Loucy (cell line): Measurements from ENCODE around the gene GMEB2.
A peak's percentile ranks its signal among the peaks of the same experiment; 100 is the strongest.
"Not testable (repeated sequence)": the region's sequence is repeated elsewhere in the genome, so short reads cannot be mapped to it uniquely, and the experiment has no call there.

Source experiments
- H2AFZ ChIP-seq: fragments of 200-600 bp; sonication (generic); 2 replicates; pipeline ENCODE4 v1.6.0; 2016; ENCODE audit warnings: antibody characterized with exemption, mild to moderate bottlenecking, low read length, moderate library complexity
- H3F3A ChIP-seq: fragments of 200-600 bp; 2 replicates; pipeline ENCODE4 v1.6.0; 2016; ENCODE audit warnings: antibody characterized with exemption, low read depth, mild to moderate bottlenecking
- H3K27me3 ChIP-seq: fragments of 200-600 bp; sonication (generic); 2 replicates; pipeline ENCODE4 v1.6.1; 2014; ENCODE audit warnings: low read length, mild to moderate bottlenecking; ENCODE audit not compliant: insufficient read depth, poor library complexity, severe bottlenecking
- H3K36me3 ChIP-seq: fragments of 200-600 bp; sonication (generic); 2 replicates; pipeline ENCODE4 v1.6.1; 2016; ENCODE audit warnings: low read length; ENCODE audit not compliant: insufficient read depth
- H3K4me1 ChIP-seq: fragments of 200-600 bp; sonication (generic); 2 replicates; pipeline ENCODE4 v1.5.1; 2014; ENCODE audit warnings: low read length, mild to moderate bottlenecking; ENCODE audit not compliant: insufficient read depth, poor library complexity, severe bottlenecking
- H3K4me2 ChIP-seq: fragments of 200-600 bp; sonication (generic); 2 replicates; pipeline ENCODE4 v1.6.0; 2014; ENCODE audit warnings: antibody characterized with exemption, low read length, low read depth, mild to moderate bottlenecking; ENCODE audit not compliant: poor library complexity, severe bottlenecking
- H3K4me3 ChIP-seq: fragments of 200-600 bp; sonication (generic); 2 replicates; pipeline ENCODE4 v1.5.1; 2014; ENCODE audit warnings: low read length, mild to moderate bottlenecking, mixed read lengths; ENCODE audit not compliant: poor library complexity, severe bottlenecking
- H3K79me2 ChIP-seq: fragments of 200-600 bp; sonication (generic); 2 replicates; pipeline ENCODE4 v1.6.1; 2014; ENCODE audit warnings: low read length; ENCODE audit not compliant: insufficient read depth
- H3K9ac ChIP-seq: fragments of 200-600 bp; sonication (generic); 2 replicates; pipeline ENCODE4 v1.6.0; 2014; ENCODE audit warnings: mild to moderate bottlenecking, low read depth, low read length, moderate library complexity; ENCODE audit not compliant: poor library complexity, severe bottlenecking
- H3K9me2 ChIP-seq: fragments of 200-600 bp; sonication (generic); replicated peaks from 2 replicates; pipeline ENCODE4 v1.6.1; 2016; ENCODE audit warnings: low read depth, low read length, mixed read lengths
- H3K9me3 ChIP-seq: fragments of 200-600 bp; sonication (generic); 2 replicates; pipeline ENCODE4 v1.6.1; 2014; ENCODE audit warnings: mild to moderate bottlenecking, antibody characterized with exemption, low read length, low read depth; ENCODE audit not compliant: insufficient read depth
- H4K20me1 ChIP-seq: fragments of 200-600 bp; sonication (generic); 2 replicates; pipeline ENCODE4 v1.6.0; 2014; ENCODE audit warnings: antibody characterized with exemption, low read length, mild to moderate bottlenecking; ENCODE audit not compliant: insufficient read depth, poor library complexity, severe bottlenecking
- CTCF ChIP-seq: fragments of 200-600 bp; sonication (generic); conservative IDR thresholded peaks from 2 replicates; pipeline ENCODE4 v1.5.1; 2014; ENCODE audit warnings: mild to moderate bottlenecking, antibody characterized with exemption, low read length
- EZH2phosphoT487 ChIP-seq: fragments of 200-600 bp; IDR thresholded peaks from 2 replicates; pipeline ENCODE4 v1.6.1; 2018; ENCODE audit warnings: antibody characterized with exemption, mild to moderate bottlenecking, moderate library complexity, borderline replicate concordance

Gene GMEB2

GRCh38 chr20:63635431-63636141 lies 8.7 kb upstream of the GMEB2 start:
- no peaks in the 10 kb centered on the region for H3K79me2 ChIP-seq
- peak overlapping the region; percentile 74 for H3K9ac ChIP-seq
- H3K27me3 ChIP-seq: no peaks in the 10 kb centered on the region
- no peaks in the 10 kb centered on the region for H3K36me3 ChIP-seq
- H4K20me1 ChIP-seq: no peaks in the 10 kb centered on the region
- TF ChIP-seq EZH2phosphoT487 (no peak), CTCF (no peak)
- H3K4me3 ChIP-seq: peak overlapping the region; percentile 58
- H3K4me2 ChIP-seq: peak overlapping the region; percentile 76
- peaks cover 29% of the 10 kb centered on the region for H3F3A ChIP-seq
- no peak overlapping the region for H2AFZ ChIP-seq
- no peaks in the 10 kb centered on the region for H3K9me3 ChIP-seq
- peaks cover 54% of the 10 kb centered on the region for H3K4me1 ChIP-seq
- H3K9me2 ChIP-seq: no peaks in the 10 kb centered on the region

- peaks cover 23% of the 10 kb centered on the region for H3F3A ChIP-seq
- peaks cover 10% of the 10 kb centered on the region for H3K79me2 ChIP-seq
- peaks cover 40% of the 10 kb centered on the region for H3K4me1 ChIP-seq
- no peaks in the 10 kb centered on the region for H4K20me1 ChIP-seq
- no peaks in the 10 kb centered on the region for H3K9me2 ChIP-seq
- no peak overlapping the region for H2AFZ ChIP-seq
- no peaks in the 10 kb centered on the region for H3K27me3 ChIP-seq
- TF ChIP-seq EZH2phosphoT487 (no peak), CTCF (no peak)
- no peaks in the 10 kb centered on the region for H3K9me3 ChIP-seq
- no peak overlapping the region for H3K4me2 ChIP-seq
- no peaks in the 10 kb centered on the region for H3K36me3 ChIP-seq
- H3K4me3 ChIP-seq: no peak overlapping the region
- no peak overlapping the region for H3K9ac ChIP-seq
Measured at GRCh38 chr20:63633732-63634131, 6.8 kb upstream of the GMEB2 start.

- not testable (repeated sequence) for H4K20me1 ChIP-seq, H3K4me2 ChIP-seq, H3K9me3 ChIP-seq, H2AFZ ChIP-seq, H3K36me3 ChIP-seq, H3K27me3 ChIP-seq, H3K9ac ChIP-seq, H3K4me3 ChIP-seq, H3K9me2 ChIP-seq
- H3K4me1 ChIP-seq: peaks cover 27% of the 10 kb centered on the region
- H3K79me2 ChIP-seq: peaks cover 27% of the 10 kb centered on the region
- peaks cover 15% of the 10 kb centered on the region for H3F3A ChIP-seq
Measured at GRCh38 chr20:63631426-63631825, 4.5 kb upstream of the GMEB2 start.

GRCh38 chr20:63630956-63631355 lies 4.1 kb upstream of the GMEB2 start:
- H3K4me3 ChIP-seq, H2AFZ ChIP-seq, H3K27me3 ChIP-seq, H3K4me2 ChIP-seq, H3K9me3 ChIP-seq, H3K36me3 ChIP-seq, H4K20me1 ChIP-seq, H3K9ac ChIP-seq, H3K9me2 ChIP-seq: not testable (repeated sequence)
- H3K4me1 ChIP-seq: peaks cover 31% of the 10 kb centered on the region
- peaks cover 32% of the 10 kb centered on the region for H3K79me2 ChIP-seq
- peaks cover 15% of the 10 kb centered on the region for H3F3A ChIP-seq
